ENCODE data around the gene TEX19.

Gene TEX19

GRCh38 chr17:82388223-82388921 lies 29.3 kb downstream of the TEX19 start:
- DNase-seq (ENCODE audit: low read depth in 1 of 2, low spot score in 1 of 2): no peak

DNA sequence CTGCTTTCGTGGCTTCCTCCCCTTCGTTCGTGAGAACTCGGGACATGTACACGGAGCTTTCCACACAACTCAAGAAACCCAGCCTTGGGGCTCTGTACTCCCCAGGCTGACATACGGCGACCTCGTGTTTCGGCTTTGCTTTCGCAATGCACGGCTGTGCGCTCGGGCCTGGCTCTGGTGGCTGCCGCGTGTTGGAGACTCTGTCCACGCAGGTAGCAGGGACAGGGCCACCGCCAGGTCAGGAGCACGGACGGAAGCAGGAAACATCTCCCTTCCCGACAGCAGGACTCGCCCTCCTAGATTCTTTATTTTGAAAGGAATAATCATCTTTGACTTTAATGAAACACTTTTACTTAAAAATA lies 29.9 kb downstream of the TEX19 start:
- DNase-seq (ENCODE audit: low read depth in 1 of 2, low spot score in 1 of 2): no peak

- no peak for DNase-seq (ENCODE audit: low read depth in 1 of 2, low spot score in 1 of 2)
Observed at GRCh38 chr17:82389379-82389778, 30.3 kb downstream of the TEX19 start.

DNA sequence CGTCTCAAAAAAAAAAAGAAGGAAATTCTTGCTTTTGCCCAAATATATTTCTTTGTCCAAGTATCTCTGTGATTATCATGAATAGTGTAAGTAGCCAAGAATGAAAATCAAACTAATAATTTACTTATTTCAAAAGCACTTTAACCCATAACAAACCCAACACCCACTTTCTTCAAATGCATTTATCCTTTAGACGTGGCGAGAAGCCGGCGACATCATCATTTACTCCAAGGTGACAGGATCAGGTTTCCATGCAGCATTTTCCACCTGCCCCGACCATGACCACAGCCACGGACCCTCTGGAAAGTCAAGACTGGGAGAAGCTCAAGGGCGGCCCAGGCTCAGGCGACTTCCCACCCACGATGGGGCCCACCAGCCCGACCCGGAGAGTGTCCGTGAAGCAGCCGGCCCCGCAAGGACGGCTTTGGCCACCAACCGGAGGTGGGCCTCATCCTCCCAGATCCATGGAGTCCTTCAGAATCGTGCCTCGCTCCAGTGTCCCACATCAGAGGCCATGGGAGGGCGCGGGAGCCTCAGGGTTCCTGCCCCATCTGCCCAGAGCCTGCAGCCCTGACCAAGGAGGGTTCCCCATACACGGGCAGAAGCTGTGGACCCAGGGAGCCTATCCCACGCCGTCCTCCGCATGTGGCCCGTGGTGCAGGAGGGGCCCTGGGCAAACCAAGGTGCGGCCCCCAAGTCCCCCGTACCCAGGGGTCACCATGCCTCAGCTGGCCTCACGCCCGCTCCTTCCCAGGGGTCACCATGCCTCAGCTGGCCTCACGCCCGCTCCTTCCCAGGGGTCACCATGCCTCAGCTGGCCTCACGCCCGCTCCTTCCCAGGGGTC lies 31.2 kb downstream of the TEX19 start:
- no peak for DNase-seq (ENCODE audit: low read depth in 1 of 2, low spot score in 1 of 2)

GRCh38 chr17:82390860-82391435 lies 31.9 kb downstream of the TEX19 start:
- DNase-seq (ENCODE audit: low read depth in 1 of 2, low spot score in 1 of 2): no peak

- DNase-seq (ENCODE audit: low read depth in 1 of 2, low spot score in 1 of 2): no peak
Observed at GRCh38 chr17:82391496-82392066, 32.5 kb downstream of the TEX19 start.

DNA sequence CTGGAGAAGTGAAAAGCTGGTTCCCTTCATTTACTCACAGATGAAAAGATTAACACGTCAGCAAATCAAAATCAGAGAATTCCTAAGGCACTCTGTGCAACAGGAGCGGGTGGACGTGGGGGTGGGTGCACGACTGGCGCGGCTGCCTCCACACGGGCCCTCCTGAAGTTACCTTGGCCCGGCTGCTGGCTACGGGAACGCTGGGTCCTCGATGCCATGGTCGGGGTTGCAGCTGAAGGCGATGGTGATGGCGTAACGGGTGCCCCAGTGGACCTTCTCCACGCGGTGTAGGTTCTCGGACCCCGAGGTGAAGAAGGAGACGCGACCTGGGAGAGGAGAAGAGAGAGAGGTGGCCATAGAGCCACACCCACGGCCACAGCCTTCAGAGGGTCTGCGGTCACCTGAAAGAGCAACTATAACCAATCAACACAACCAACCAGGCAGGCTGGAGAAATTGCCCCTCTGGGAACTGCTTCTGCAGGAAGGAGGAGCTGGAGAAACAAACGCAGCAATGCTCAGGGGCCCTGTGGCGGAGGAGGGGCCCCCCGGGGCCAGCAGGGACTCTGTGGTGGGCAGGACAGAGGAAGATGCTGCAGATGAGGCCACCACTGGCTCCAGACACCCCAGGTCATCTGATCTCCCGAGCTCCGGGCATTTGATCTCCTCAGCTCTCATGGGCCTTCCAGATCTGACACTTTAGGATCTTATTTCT lies 33.3 kb downstream of the TEX19 start:
- DNase-seq (ENCODE audit: low read depth in 1 of 2, low spot score in 1 of 2): no peak

- DNase-seq (ENCODE audit: low read depth in 1 of 2, low spot score in 1 of 2): no peak
Observed at GRCh38 chr17:82392941-82393340, 33.9 kb downstream of the TEX19 start.

DNA sequence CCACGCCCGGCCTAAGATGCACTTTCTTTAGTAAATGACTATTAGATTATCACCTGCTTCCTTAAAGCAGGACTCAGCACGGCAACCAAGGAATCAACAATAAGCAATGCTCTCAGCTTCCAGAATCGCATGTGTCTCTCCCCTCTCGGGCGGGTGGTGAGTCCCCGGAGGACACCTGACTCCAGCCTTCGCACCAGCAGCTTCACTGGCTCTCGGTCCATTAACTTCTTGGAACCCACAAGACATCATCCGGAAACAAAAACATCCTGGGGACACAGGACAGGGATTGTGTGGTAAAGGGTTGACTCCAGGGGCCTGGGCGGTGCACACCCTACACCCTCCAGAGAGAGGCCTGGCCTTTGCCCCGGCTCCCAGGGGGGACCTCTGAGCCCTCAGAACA lies 35.2 kb downstream of the TEX19 start:
- DNase-seq (ENCODE audit: low read depth in 1 of 2, low spot score in 1 of 2): no peak

DNA sequence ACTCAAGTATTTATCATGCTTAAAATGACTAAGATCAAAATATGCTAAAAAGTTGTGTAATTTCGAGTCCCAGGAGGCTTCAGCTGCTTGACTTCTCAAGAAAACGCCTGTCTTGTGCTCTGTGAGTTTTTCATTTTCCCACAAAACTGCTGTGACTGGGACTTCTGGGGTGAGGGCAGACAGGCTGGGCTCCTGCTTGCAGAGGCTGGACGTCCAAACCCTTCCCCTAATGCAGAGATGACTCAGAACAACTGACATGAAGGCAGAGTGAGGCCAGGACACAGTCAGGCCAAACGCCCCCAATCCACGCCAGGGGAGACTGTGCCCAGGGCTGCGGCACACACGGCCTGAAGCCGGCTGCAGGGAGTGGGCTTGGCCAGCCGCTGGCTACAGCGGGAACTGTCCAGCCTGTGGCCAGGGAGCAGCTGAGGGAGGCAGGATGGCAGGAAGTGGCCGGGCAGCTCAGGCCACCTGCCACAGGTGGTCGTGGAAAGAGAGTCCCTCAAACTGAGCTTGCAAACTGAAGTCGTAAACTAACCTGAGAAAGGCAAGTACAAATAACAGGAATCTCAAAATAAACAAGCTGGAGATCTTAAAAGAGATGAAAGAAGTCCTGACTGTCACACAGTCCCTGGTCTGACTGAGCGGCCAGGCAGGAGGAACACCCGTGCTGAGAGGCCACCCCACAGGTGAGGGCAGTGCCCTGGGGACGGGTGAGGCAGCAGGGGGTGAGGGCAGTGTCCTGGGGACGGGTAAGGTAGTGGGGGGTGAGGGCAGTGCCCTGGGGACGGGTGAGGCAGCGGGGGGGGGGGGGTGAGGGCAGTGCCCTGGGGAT lies 37.8 kb downstream of the TEX19 start:
- DNase-seq (ENCODE audit: low read depth in 1 of 2, low spot score in 1 of 2): no peak

GRCh38 chr17:82397449-82398335 lies 38.6 kb downstream of the TEX19 start:
- DNase-seq (ENCODE audit: low read depth in 1 of 2, low spot score in 1 of 2): no peak

DNA sequence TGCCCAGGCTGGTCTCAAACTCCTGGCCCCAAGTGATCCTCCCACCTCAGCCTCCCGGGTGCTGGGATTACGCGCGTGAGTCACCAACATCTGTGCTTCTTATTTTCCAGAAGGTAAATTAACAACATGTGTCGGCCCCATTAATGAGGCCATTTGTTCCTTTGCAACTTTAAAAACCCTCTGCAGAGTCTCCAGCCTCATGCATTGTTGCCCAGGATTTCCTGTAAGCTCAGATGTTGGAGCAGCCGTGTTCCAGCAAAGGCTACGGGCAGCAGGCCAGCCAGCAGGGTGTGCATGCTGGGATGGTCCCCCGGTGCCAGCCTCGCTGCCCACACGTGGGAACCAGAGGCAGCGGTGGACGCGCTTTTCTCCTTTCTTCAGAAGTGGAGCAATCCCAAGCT lies 40.0 kb downstream of the TEX19 start:
- DNase-seq (ENCODE audit: low read depth in 1 of 2, low spot score in 1 of 2): no peak

DNA sequence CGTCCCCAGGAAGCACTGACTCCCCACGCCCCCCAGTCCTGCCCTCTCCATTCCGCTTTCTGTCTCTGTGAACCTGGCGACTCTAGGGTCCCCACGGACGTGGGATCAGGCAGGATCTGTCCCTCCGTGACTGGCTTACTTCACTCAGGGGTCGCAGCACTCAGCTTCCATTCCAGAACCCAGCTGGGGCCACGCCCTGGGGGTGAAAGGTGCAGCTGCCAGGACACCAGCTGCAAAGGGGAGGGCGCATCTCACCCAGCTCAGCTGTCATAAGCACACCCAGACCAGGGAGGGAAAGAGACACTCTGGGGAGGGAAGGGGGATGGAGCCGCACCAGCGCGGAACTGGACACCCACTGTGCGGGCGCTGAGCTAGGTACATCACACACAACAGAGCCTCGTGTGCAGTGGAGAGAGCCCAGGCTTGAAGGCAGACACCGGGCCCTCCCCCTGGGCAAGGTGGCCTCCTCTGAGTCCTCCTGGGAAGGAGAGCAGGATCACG lies 40.6 kb downstream of the TEX19 start:
- no peak for DNase-seq (ENCODE audit: low read depth in 1 of 2, low spot score in 1 of 2)

DNA sequence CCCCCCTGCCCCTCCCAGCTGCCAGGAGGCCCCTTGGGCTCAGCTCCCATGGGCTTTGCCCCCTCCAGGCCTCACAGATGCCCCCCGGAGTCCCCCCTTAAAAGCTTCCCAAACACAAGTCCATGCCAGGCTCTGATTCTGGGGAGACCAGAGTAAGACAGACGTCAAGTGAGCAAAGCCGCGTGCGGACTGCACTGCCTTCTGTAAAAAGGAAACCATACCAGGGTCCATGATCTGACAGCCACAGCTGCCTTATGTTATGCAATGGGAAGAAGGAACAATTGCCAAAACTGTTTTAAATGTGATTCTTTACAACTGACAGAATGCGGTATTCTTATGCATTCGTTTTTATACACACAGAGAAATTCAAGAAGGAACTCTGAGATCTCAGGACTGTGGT lies 41.2 kb downstream of the TEX19 start:
- DNase-seq (ENCODE audit: low read depth in 1 of 2, low spot score in 1 of 2): no peak

GRCh38 chr17:82400830-82401229 lies 41.8 kb downstream of the TEX19 start:
- DNase-seq (ENCODE audit: low read depth in 1 of 2, low spot score in 1 of 2): peak; percentile 6 to 30

- no peak for DNase-seq (ENCODE audit: low read depth in 1 of 2, low spot score in 1 of 2)
Observed at GRCh38 chr17:82402865-82403264, 43.8 kb downstream of the TEX19 start.

GRCh38 chr17:82403662-82404660 lies 44.9 kb downstream of the TEX19 start:
- no peak for DNase-seq (ENCODE audit: low read depth in 1 of 2, low spot score in 1 of 2)

GRCh38 chr17:82405051-82405450 lies 46.0 kb downstream of the TEX19 start:
- DNase-seq (ENCODE audit: low read depth in 1 of 2, low spot score in 1 of 2): no peak
